NCI-H446 treated with DMSO at 0.1 percent for 48 hours (cell line): ENCODE results near the gene AFG3L2.

ENCODE experiments used
- DNase-seq: peaks from one replicate; lab custom pipeline; 2025; lab: John Stamatoyannopoulos, UW

AFG3L2 gene

DNA sequence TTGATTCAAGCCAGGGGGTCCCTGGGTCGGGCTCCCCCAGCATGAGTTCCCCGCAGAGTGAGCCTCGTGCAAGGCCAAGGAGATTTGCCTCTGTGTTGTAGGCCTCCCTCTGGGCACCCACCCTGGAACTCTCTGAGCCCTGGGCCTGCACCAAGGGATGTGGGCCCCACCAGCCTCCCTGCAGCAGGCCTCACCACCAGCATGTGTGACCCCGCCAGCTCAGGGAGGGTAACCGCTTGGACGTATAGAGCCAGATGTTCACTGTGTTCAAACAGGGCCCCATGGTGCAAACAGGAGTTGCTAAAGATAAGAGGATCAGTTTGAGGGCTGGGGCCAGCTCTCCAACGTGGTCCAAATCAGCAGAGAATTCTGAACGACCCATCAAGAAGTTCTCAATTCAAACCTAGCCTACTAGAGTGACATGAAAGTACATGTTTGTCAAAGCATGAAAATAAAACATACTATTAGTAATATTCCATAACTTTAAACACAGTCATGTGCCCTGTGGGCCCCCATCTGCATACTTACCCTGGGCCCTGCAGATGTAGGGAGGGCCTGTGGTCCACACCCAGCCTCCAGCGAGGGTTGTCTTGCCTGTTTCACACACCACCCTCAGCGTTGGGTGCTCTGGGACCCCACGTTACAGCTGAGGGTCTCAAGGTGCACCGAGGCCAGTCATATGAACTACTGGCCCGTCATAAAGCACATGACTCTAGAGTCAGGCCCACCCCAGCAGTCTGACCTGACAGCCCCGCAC is 74.5 kb downstream of the AFG3L2 start:
- no peak for DNase-seq

- no peak for DNase-seq
Measured at GRCh38 chr18:12301263-12302005, 75.6 kb downstream of the AFG3L2 start.

DNA sequence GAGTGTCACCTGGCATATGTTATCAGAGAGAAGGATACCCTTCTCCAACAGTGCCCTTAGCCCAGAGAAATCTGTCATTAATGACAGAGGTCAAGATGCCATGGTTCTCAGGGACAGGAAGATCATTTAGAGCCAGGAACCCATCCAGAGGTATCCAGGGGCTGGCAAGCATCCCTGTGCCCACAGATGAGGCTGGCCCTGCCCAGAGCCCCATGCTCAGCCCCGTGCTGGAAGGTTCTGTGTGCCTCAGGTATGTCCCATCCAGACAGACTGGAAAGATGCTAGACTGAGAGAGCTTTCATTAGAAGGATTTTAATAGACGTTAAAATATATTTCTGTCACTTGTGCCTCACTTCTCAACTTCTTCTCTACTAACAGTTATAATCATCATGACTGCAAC is 77.2 kb downstream of the AFG3L2 start:
- DNase-seq: no peak

GRCh38 chr18:12296457-12296856 is 80.6 kb downstream of the AFG3L2 start:
- DNase-seq: no peak

GRCh38 chr18:12296087-12296403 is 81.0 kb downstream of the AFG3L2 start:
- no peak for DNase-seq

DNA sequence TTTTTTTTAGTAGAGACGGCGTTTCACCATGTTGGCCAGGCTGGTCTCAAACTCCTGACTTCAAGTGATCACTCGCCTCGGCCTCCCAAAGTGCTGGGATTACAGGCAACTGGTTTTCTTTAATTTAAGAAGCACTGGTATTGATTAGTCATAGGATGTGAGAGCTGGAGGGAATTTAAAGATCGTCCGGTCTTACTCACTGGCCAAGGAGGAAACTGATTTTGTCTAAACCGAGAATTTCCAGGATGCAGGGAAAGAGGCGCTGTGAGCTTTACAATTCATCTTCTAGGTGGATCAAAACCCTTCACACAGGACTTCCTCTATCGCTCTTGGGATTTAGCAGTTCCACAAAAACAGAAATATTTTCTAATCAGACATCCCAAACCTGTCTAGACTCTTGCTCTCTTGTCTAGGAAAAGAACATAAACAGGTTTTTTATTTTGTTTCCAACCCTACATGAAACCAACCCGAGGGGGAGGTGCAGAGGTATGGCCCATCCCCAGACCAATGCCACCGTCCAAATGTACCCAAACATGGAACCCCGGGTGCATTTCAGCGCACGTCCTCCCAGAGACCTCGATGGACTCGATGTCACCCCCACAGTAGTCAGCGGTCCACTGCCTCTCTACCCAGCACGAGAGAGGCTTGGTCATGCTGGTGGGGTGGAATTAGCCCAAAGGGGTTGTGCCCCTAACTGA is 81.5 kb downstream of the AFG3L2 start:
- DNase-seq: no peak

- DNase-seq: no peak
Measured at GRCh38 chr18:12293831-12294230, 83.2 kb downstream of the AFG3L2 start.

- DNase-seq: no peak
Measured at GRCh38 chr18:12291690-12292089, 85.3 kb downstream of the AFG3L2 start.

DNA sequence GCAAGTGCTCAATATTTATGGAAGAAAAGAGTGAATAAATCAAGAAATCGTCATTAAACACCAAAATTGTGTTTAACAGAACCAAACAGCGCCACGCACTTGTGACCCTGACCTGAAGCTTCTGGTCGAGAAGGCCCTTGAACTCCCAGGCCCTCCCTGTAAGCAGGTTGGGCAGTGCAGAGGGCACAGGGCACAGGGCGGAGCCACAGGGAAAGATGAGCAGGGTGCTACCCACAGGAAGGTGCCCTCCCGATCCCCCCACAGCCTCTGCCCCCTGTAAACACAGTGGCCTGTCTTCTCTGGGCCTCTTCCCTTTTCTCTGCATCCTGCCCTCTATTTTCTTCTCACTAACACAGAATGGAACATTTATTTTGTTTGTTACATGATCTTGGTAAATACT is 85.9 kb downstream of the AFG3L2 start:
- no peak for DNase-seq

DNA sequence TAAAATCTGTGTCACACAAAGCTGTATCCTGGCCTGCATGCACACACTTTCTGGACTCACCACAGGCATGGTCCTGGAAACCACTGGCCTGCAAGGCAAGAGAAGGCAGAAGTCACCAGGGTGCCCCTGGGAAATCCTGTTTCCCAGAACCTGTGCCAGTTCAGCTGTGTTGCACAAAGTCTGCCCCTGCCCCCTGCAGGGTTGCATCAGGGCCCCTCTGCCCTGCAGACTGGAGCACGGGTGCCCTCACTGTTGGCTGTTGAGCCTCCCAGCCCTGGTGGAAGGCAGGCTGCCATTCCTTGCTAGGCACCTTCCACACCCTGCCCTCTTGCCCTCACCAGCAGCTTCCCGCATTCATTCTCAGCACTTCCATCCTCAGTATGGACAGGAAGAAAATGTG is 86.9 kb downstream of the AFG3L2 start:
- no peak for DNase-seq

DNA sequence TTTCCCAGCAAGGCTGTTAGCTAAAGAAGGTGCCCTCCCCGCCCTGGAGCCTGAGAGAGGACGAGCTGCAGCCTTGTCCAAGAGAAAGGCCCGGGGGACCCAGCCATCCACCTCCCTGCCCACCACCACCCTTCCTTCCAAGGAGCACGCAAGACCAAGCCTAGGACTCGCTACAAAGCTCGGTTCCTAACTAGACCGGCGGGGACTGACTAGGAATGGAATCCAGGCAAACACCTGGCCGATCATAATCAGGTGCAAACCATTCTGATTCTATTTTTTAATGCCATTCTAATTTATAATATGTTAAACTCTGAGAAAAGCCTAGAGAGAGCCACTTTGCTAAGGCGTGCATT is 88.6 kb downstream of the AFG3L2 start:
- no peak for DNase-seq

DNA sequence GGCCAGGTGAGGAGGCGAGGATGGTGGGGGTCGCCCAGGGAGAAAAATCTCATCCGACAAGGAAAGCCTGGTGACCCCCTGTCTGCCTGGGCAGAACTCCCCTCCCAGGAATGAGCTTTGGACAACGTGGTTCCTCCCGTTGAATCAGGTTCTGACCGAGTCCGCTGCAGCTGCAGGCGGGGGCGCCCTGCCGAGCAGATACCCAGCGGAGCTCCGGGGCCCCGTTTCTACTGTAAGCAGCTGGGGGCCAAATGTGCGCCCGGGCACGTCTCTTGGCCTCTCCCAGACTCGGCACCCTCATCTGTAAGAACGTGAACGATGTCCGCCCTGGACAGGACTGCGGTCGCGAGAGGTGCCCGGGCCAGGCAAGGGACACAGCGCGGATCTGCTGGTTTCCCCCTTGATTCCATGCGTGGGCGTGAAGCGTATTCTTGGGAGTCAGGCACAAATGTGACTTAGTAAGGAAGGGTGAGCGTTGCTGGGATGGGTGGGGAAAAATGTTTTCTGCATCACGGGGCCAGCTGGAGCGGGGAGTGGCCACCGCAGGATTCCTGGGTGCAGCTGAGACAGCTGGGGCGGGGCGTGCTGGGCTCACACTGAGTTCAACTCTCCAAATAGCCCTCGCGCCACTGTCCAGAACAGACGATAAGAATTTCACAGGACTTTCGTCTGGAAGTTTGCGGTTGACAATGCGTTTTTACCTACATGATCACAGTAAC is 89.2 kb downstream of the AFG3L2 start:
- DNase-seq: no peak

DNA sequence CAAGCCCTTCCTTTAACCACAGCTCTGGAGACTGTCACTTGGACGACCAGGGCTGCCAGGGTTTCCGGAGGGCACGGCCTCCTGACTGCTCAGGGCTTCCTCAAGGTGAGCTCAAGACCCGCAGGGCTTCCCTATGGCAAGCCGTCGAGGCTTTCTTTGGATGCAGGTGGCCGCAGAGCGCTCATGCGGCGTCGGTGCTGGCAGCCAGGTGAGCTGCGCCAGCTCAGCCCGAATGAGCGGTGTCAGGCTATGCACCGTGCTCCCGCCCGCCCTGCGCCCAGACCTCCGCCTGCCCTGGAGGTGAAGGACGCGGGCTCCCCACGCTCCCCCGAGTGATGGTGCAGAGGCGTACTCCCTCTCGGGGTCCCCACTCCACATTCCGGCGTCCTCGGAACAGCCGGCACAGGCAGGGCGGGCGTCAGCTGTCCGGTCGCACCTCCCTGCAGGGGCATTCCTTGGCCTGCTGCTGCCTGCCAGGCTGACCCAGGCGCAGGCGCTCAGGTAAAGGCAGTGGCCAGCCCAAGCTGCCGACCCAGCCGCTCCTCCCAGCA is 89.8 kb downstream of the AFG3L2 start:
- no peak for DNase-seq

DNA sequence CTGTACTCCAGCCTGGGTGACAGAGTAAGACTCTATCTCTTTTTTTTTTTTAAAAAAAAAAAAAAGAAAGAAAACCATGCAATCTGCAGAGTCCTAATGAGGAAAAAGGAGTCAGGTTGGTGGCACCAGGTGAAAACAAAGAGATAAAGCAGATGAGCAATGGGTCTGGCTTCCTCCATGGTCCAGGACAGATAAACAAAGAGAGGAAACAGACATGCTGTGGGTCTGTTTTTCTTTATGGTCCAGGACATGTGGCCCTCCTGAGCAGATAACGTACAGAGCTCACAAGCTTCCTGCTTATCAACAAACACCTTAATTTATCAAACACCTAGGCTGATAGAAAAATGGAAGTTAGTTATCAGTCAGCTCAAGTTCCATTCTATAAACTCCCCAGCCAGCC is 93.4 kb downstream of the AFG3L2 start:
- no peak for DNase-seq

DNA sequence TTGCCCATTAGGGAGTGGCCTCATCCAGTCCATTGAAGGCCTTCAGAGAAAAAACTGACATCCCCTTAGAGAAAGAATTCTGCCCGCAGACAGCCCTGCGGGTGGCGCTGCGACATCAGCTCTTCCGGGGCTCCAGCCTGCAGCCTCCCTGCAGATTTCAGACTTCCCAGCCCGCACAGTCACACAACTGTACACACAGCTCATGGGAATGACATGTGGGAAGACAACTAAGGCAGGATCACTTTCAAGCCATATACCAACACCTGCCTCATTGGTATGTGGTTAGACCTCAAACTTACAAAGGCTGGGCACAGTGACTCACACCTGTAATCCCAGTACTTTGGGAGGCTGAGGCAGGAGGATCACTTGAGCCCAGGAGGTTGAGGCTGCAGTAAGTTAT is 93.8 kb downstream of the AFG3L2 start:
- no peak for DNase-seq

DNA sequence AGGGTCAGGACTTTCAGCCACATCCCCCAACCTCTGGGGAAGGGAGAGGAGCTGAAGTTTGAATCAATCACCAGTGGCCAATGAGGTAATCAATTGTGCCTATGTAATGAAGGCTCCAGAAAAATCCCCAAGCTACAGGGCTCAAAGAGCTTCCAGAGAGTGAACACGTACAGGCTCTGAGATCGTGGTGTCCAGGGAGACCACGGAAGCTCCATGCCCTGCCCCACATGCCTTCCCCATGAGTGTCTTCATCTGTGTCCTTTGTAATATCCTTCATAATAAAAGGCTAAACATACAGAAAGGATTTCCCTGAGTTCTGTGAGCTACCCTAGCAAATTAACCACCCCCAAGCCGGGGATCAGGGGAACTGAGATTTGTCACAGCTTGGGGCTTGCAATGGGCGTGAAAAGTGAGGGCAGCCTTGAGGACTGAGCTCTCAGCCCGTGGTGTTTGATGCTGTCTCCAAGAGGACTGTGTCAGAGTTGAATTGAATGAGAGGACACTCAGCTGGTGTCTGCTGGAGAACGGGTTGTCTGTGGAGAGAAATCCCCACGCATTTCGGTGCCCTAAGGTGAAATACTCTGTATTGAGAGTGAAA is 94.5 kb downstream of the AFG3L2 start:
- no peak for DNase-seq

- DNase-seq: no peak
Measured at GRCh38 chr18:12281861-12282260, 95.2 kb downstream of the AFG3L2 start.

DNA sequence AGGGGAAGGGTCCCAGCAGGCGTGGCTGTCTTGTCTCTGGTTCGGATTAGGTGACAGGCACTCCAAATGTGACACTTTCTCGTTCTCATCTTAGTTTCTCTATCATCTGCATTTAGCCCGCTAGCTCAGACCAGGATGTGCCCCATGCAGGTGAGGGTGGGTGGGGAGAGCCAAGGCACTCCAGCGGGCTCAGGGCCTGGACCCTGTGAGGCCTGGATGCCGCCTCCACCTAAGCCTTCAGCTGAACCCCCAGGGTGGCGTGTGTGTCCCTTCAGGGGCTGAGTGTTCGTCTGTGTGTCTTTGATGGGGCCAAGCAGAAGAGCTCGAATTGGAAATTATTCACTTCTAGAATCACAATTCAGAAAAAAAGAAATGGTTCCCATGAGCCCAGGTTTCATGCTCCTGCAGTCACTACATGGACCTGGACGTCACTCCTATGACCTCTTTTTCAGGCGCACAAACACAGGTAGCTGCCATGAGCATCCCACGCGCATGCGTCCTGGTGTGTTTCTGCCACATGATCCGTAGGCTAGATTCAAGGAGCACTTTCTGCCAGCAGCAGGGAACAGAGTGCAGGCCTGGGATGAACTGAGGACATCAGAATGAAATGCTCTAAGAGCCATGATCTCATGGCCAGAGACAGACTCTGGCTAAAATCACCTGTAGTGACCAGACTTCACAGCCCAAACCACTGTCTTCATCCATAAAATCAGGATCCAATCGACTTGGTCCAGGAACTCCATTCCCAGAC is 97.1 kb downstream of the AFG3L2 start:
- DNase-seq: no peak
